ENCODE data around the gene ANO7.

ANO7 gene

DNA sequence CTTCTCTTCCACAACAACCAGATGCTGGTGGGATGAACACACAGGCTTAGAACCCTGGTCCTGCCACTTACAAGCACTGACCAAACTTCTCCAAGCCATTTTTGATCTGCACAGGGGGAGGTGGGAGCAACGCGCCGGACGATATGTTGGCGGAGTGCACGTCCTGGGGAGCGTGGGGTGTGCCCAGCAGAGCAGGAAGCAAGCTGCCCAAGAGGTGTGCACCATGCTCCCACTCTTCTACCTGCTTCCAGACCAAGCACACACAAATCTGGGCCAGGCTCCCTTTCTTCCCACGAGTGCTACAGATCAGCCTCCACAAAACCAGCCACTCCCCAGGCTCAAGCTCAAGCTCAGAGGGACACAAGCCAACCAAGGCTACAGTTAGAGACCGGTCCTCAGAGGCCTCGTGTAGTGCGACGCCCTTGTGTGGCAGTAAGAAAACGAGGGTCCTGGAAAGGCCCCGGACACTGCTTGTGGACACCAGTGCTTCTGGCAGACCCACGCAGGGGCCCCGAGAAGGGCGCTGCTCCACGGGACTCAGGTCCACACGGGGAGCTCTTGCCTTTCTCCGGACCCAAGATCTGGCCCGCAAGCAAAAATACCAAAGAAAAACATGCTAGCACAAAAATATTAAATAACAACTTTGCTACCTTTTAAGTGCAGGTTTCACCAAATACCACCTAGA is 52.0 kb downstream of the ANO7 start:
- peaks cover 87% of the 10 kb centered on the region for H3K36me3 ChIP-seq (ENCODE audit: insufficient read depth, low read length)
- H3K4me2 ChIP-seq (ENCODE audit: low read length) = no peak overlapping the region
- no peaks in the 10 kb centered on the region for H3K9me2 ChIP-seq (ENCODE audit: low read depth, low read length)
- TF ChIP-seq EZH2 (IDR thresholded peaks at IDR 0.05; ENCODE audit: borderline replicate concordance, low read length) = no peak
- TF ChIP-seq, protein P1, sequence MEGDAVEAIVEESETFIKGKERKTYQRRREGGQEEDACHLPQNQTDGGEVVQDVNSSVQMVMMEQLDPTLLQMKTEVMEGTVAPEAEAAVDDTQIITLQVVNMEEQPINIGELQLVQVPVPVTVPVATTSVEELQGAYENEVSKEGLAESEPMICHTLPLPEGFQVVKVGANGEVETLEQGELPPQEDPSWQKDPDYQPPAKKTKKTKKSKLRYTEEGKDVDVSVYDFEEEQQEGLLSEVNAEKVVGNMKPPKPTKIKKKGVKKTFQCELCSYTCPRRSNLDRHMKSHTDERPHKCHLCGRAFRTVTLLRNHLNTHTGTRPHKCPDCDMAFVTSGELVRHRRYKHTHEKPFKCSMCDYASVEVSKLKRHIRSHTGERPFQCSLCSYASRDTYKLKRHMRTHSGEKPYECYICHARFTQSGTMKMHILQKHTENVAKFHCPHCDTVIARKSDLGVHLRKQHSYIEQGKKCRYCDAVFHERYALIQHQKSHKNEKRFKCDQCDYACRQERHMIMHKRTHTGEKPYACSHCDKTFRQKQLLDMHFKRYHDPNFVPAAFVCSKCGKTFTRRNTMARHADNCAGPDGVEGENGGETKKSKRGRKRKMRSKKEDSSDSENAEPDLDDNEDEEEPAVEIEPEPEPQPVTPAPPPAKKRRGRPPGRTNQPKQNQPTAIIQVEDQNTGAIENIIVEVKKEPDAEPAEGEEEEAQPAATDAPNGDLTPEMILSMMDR (IDR thresholded peaks at IDR 0.05; ENCODE audit: low read length) = no peak
- H3F3A ChIP-seq (ENCODE audit: insufficient read depth, low read length) = no peaks in the 10 kb centered on the region
- no peak overlapping the region for H2AFZ ChIP-seq (ENCODE audit: low read length)
- no peaks in the 10 kb centered on the region for H3K27me3 ChIP-seq (ENCODE audit: insufficient read depth, low read length)
- no peaks in the 10 kb centered on the region for H3K4me1 ChIP-seq (ENCODE audit: insufficient read depth, low read length, severe bottlenecking)
- no peak overlapping the region for H3K9ac ChIP-seq (ENCODE audit: low read length)
- no peak overlapping the region for H3K4me3 ChIP-seq (ENCODE audit: low read depth, low read length, poor library complexity, severe bottlenecking)
- no peaks in the 10 kb centered on the region for H3K9me3 ChIP-seq (ENCODE audit: low read length)
- no peaks in the 10 kb centered on the region for H3K79me2 ChIP-seq (ENCODE audit: insufficient read depth, low read length)
- H3K27ac ChIP-seq (ENCODE audit: low read depth, low read length, poor library complexity, severe bottlenecking) = no peak overlapping the region
- H4K20me1 ChIP-seq (ENCODE audit: insufficient read depth, low read length) = no peaks in the 10 kb centered on the region

DNA sequence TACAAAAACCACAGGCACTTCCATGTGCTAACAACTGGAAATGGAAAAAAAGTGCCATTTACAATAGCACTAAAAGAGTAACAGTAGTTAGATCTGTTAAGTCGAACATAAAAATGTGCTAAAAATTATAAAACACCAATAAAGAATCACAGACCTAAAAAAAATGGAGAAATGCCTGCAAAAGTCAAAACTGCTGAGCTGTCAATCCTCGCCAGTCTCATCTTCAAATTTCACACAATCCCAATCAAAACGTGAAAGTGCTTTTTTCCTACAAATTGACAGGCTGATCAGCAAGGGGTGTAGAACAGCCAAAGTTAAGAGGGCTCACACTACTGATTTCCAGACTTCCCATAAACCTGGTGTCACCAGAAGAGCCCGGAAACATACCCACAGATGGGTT is 53.2 kb downstream of the ANO7 start:
- Histone ChIP-seq H3K4me1 (ENCODE audit: insufficient read depth, low read length, severe bottlenecking) (no peaks in the 10 kb centered on the region), H3K4me3 (ENCODE audit: low read depth, low read length, poor library complexity, severe bottlenecking) (no peak overlapping the region), H3K79me2 (ENCODE audit: insufficient read depth, low read length) (no peaks in the 10 kb centered on the region), H3K9ac (ENCODE audit: low read length) (no peak overlapping the region), H2AFZ (ENCODE audit: low read length) (no peak overlapping the region), H3F3A (ENCODE audit: insufficient read depth, low read length) (no peaks in the 10 kb centered on the region), H3K9me2 (ENCODE audit: low read depth, low read length) (no peaks in the 10 kb centered on the region), H3K27me3 (ENCODE audit: insufficient read depth, low read length) (no peaks in the 10 kb centered on the region), H3K27ac (ENCODE audit: low read depth, low read length, poor library complexity, severe bottlenecking) (no peak overlapping the region), H3K4me2 (ENCODE audit: low read length) (no peak overlapping the region), H3K36me3 (ENCODE audit: insufficient read depth, low read length) (peaks cover 87% of the 10 kb centered on the region), H4K20me1 (ENCODE audit: insufficient read depth, low read length) (no peaks in the 10 kb centered on the region), H3K9me3 (ENCODE audit: low read length) (no peaks in the 10 kb centered on the region)
- TF ChIP-seq, protein P1 (IDR thresholded peaks at IDR 0.05; ENCODE audit: low read length) = no peak

GRCh38 chr2:241242306-241242705 is 53.8 kb downstream of the ANO7 start:
- no peaks in the 10 kb centered on the region for H3K79me2 ChIP-seq (ENCODE audit: insufficient read depth, low read length)
- no peak overlapping the region for H3K4me2 ChIP-seq (ENCODE audit: low read length)
- no peaks in the 10 kb centered on the region for H3F3A ChIP-seq (ENCODE audit: insufficient read depth, low read length)
- TF ChIP-seq, protein P1 (IDR thresholded peaks at IDR 0.05; ENCODE audit: low read length) = no peak
- no peak for TF ChIP-seq EZH2 (IDR thresholded peaks at IDR 0.05; ENCODE audit: borderline replicate concordance, low read length)
- H3K27me3 ChIP-seq (ENCODE audit: insufficient read depth, low read length) = no peaks in the 10 kb centered on the region
- H3K9me2 ChIP-seq (ENCODE audit: low read depth, low read length) = no peaks in the 10 kb centered on the region
- H4K20me1 ChIP-seq (ENCODE audit: insufficient read depth, low read length) = no peaks in the 10 kb centered on the region
- no peak overlapping the region for H3K4me3 ChIP-seq (ENCODE audit: low read depth, low read length, poor library complexity, severe bottlenecking)
- no peak overlapping the region for H3K27ac ChIP-seq (ENCODE audit: low read depth, low read length, poor library complexity, severe bottlenecking)
- H3K4me1 ChIP-seq (ENCODE audit: insufficient read depth, low read length, severe bottlenecking) = no peaks in the 10 kb centered on the region
- no peak overlapping the region for H3K9ac ChIP-seq (ENCODE audit: low read length)
- peaks cover 87% of the 10 kb centered on the region for H3K36me3 ChIP-seq (ENCODE audit: insufficient read depth, low read length)
- H3K9me3 ChIP-seq (ENCODE audit: low read length) = no peaks in the 10 kb centered on the region
- no peak overlapping the region for H2AFZ ChIP-seq (ENCODE audit: low read length)
